Esophagus muscularis mucosa (tissue), 4 donors: Measurements from ENCODE around the gene EFNA1. TPM values are rescaled to one million over a fixed set of nuclear protein-coding genes. Genes with fewer than 3 reads are reported as not detected.
"Not testable (repeated sequence)": the region's sequence is repeated elsewhere in the genome, so short reads cannot be mapped to it uniquely, and the experiment has no call there.

ENCODE experiments used
- DNase-seq: peaks from one replicate; pipeline ENCODE4 v3.0.0-alpha.2; 2017; ENCODE audit errors: extremely low spot score
- H3K27ac ChIP-seq, 4 donors: fragments of 200-600 bp; sonication (generic); replicated peaks in 1 of 4; 1 replicate in 3 of 4; 2 replicates in 1 of 4; pipeline ENCODE4 v1.5.1; 2016 to 2019; ENCODE audit warnings: mild to moderate bottlenecking in 1 of 4
- H3K27me3 ChIP-seq, 4 donors: fragments of 200-600 bp; sonication (generic); one replicate each; pipeline versions ENCODE4 v1.5.1 to v1.6.0; 2016 to 2019
- H3K36me3 ChIP-seq, 4 donors: fragments of 200-600 bp; sonication (generic); one replicate each; pipeline ENCODE4 v1.5.1; 2016 to 2019
- H3K4me1 ChIP-seq, 4 donors: fragments of 200-600 bp; sonication (generic); one replicate each; pipeline ENCODE4 v1.5.1; 2016 to 2019
- H3K4me3 ChIP-seq, 4 donors: fragments of 200-600 bp; sonication (generic); 1 replicate in 2 of 4; 2 replicates in 2 of 4; pipeline ENCODE4 v1.5.1; 2016 to 2019; ENCODE audit warnings: mild to moderate bottlenecking in 4 of 4, moderate library complexity in 1 of 4
- H3K9me3 ChIP-seq, 4 donors: fragments of 200-600 bp; sonication (generic); 1 replicate in 3 of 4; 2 replicates in 1 of 4; pipeline ENCODE4 v1.5.1; 2016 to 2019
- EP300 ChIP-seq: sonication (generic); formaldehyde crosslinking; IDR thresholded peaks from one replicate; pipeline ENCODE4 v1.6.1; 2017; ENCODE audit warnings: antibody characterized with exemption
- POLR2A ChIP-seq: fragments of 450-650 bp; IDR thresholded peaks from one replicate; pipeline ENCODE4 v1.6.1; 2017; ENCODE audit warnings: antibody characterized with exemption, moderate library complexity, mild to moderate bottlenecking, low read depth
- POLR2AphosphoS5 ChIP-seq, 2 donors: sonication (generic); formaldehyde crosslinking; IDR thresholded peaks; one replicate each; pipeline ENCODE4 v1.6.1; 2017; ENCODE audit warnings: antibody characterized with exemption in 2 of 2
- WGBS: methylation state at CpG from one replicate; pipeline ENCODE4 v1.1.5; 2018; 5-methylcytosine and 5-hydroxymethylcytosine counted together
- intact Hi-C: fragments of 100-400 bp; cut with DNase I; formaldehyde crosslinking; loops from one replicate; pipeline ENCODE4 v1.15.1; 2023
- total RNA-seq, 4 donors: library from RNA; depleted of rRNA; stranded (reverse); fragments of >200 nt; gene quantifications; one replicate each; pipeline versions ENCODE4 v1.1.0 to v1.2.1, GENCODE V29; 2016
- TF ChIP-seq, protein P1 (sequence below), 3 experiments: fragments of 200-600 bp in 2 of 3; fragments of 450-650 bp in 1 of 3; sonication (generic) in 2 of 3; IDR thresholded peaks; one replicate each; pipeline ENCODE4 v1.5.1; 2017 to 2019; ENCODE audit warnings: antibody characterized with exemption in 3 of 3, mild to moderate bottlenecking in 2 of 3, moderate library complexity in 1 of 3

Gene EFNA1
- total RNA-seq, 4 donors from 2014 or later: 11.2 to 37.3 (median 27.5) TPM

DNA sequence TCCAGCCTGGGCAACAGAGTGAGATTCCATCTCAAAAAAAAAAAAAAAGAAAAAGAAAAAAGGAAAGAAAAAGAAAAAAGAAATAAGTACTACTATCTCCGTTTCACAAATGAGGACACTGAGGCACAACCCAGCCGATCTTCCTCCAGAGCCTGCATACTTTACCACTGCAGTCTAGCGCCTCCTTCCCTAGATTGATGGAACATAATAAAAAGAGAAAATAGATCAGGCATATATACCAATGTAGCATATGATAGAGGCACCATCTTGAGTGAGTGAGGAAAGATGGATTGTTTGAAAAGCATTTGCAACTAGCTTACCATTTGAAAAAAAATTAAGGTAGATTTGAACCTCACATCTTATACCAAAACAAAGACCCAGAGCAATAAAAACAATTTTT is 17.8 kb downstream of the EFNA1 start:
- no peaks in the 10 kb centered on the region for H3K9me3 ChIP-seq
- H3K27ac ChIP-seq: no peak overlapping the region
- peaks cover 1 to 3% (median 2%) of the 10 kb centered on the region in 4 donors for H3K4me1 ChIP-seq
- no peak overlapping the region for H3K4me3 ChIP-seq
- intact Hi-C loops: no loop called here
- H3K36me3 ChIP-seq: no peaks in the 10 kb centered on the region
- H3K27me3 ChIP-seq: peaks cover 0 to 12% (median 0%) of the 10 kb centered on the region in 4 donors
- DNase-seq: no peak
- 86% methylated on average over 3 of the region's 3 CpGs for WGBS
- TF ChIP-seq POLR2A (no peak), EP300 (no peak), POLR2AphosphoS5 (IDR thresholded peaks at IDR 0.05) (no peak)
- TF ChIP-seq, protein P1, sequence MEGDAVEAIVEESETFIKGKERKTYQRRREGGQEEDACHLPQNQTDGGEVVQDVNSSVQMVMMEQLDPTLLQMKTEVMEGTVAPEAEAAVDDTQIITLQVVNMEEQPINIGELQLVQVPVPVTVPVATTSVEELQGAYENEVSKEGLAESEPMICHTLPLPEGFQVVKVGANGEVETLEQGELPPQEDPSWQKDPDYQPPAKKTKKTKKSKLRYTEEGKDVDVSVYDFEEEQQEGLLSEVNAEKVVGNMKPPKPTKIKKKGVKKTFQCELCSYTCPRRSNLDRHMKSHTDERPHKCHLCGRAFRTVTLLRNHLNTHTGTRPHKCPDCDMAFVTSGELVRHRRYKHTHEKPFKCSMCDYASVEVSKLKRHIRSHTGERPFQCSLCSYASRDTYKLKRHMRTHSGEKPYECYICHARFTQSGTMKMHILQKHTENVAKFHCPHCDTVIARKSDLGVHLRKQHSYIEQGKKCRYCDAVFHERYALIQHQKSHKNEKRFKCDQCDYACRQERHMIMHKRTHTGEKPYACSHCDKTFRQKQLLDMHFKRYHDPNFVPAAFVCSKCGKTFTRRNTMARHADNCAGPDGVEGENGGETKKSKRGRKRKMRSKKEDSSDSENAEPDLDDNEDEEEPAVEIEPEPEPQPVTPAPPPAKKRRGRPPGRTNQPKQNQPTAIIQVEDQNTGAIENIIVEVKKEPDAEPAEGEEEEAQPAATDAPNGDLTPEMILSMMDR (IDR thresholded peaks at IDR 0.05): no peak

DNA sequence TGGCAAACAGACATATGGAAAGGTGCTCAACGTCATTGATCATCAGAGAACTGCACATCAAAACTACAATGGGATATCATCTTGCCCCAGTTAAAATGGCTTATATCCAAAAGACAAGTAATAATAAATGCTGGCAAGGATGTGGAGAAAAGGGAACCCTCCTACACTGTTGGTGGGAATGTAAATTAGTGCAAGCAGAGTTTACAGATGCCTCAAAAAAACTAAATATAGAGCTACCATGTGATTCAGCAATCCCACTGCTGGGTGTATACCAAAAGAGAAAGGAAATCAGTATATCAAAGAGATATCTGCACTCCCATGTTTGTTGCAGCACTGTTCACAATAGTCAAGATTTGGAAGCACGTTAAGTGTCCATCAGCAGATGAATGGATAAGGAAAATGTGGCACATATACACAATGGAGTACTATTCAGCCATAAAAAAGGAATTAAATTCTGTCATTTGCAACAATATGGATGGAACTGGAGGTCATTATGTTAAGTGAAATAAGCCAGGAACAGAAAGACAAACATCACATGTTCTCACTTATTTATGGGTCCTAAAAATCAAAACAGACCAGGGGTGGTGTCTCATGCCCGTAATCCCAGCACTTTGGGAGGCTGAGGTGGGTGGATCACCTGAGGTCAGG is 28.4 kb downstream of the EFNA1 start:
- H3K27me3 ChIP-seq, H3K4me1 ChIP-seq, DNase-seq, H3K9me3 ChIP-seq, H3K27ac ChIP-seq, H3K4me3 ChIP-seq, H3K36me3 ChIP-seq, intact Hi-C loops: not testable (repeated sequence)
- 67% methylated on average over 3 of the region's 3 CpGs for WGBS

DNA sequence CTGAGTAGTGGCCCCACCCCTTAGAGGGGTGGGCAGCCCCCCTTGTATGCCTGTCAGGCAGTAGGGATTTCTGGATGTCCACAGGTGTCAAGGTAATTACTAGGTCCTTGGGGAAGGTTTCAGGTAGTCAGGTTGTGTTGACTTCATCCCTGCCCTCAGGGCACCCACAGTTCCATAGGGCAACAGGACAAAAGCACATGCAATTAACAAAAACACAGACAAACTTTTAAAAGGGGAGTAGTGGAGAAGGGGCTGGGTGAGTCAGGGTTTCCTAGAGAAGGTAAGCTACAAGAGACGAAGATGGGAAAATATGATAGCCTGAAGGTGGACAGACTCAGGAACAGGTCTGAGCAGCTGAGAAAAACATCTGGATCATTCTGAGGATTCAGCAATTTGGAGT is 31.3 kb downstream of the EFNA1 start:
- no peak overlapping the region for H3K27ac ChIP-seq
- no peaks in the 10 kb centered on the region for H3K27me3 ChIP-seq
- H3K4me3 ChIP-seq: no peak overlapping the region
- intact Hi-C loops: no loop called here
- H3K4me1 ChIP-seq: no peaks in the 10 kb centered on the region
- WGBS: 81% methylated on average over 1 of the region's 1 CpG
- no peaks in the 10 kb centered on the region for H3K36me3 ChIP-seq
- TF ChIP-seq POLR2AphosphoS5 (IDR thresholded peaks at IDR 0.05): no peak
- no peak for TF ChIP-seq EP300
- no peak for TF ChIP-seq POLR2A
- TF ChIP-seq, protein P1 (IDR thresholded peaks at IDR 0.05): no peak
- H3K9me3 ChIP-seq: no peaks in the 10 kb centered on the region
- DNase-seq: no peak

DNA sequence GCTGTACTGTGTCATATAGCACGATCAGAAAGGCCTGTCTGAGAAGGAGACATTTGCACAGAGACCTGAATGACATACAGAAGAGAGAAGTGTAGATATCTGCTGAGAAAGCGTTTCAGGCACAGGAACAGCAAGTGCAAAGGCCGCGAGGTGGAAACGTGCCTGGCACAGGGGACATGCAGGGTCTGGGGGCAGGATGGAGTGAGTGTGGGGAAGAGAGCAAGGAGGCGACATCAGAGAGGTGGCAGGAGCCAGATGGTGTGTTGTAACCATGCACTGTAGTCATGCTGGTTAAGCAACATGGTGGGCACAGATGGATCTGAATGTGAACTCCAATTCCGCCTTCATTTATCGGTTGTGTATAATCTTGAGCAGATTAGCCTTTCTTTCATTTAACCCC is 32.5 kb downstream of the EFNA1 start:
- TF ChIP-seq, protein P1 (IDR thresholded peaks at IDR 0.05): no peak
- TF ChIP-seq POLR2AphosphoS5 (IDR thresholded peaks at IDR 0.05): no peak
- TF ChIP-seq POLR2A: no peak
- no peak for TF ChIP-seq EP300
- Histone ChIP-seq H3K9me3 (no peaks in the 10 kb centered on the region), H3K36me3 (no peaks in the 10 kb centered on the region), H3K4me3 (no peak overlapping the region), H3K27me3 (no peaks in the 10 kb centered on the region), H3K27ac (no peak overlapping the region), H3K4me1 (no peaks in the 10 kb centered on the region)
- DNase-seq: no peak
- 78% methylated on average over 8 of the region's 8 CpGs for WGBS
- intact Hi-C loops: no loop called here

DNA sequence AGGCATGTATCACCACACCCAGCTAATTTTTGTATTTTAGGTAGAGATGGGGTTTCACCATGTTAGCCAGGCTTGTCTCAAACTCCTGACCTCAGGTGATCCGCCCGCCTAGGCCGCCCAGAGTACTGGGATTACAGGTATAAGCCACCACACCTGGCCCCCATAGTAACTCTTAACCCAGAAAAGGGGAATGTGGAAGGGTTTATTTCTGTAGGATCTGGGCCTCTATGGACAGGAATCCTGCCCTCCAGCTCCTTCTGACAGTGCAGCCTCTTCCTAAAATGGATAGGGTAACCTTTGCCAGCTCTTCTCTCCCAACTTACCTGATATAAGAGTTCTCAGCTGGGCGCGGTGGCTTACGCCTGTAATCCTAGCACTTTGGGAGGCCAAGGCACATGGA is 35.0 kb downstream of the EFNA1 start:
- H3K27ac ChIP-seq, H3K9me3 ChIP-seq, intact Hi-C loops, DNase-seq, H3K4me3 ChIP-seq, H3K27me3 ChIP-seq, H3K36me3 ChIP-seq: not testable (repeated sequence)
- H3K4me1 ChIP-seq: peaks cover 11 to 22% (median 17%) of the 10 kb centered on the region in 4 donors
- 96% methylated on average over 6 of the region's 6 CpGs for WGBS

DNA sequence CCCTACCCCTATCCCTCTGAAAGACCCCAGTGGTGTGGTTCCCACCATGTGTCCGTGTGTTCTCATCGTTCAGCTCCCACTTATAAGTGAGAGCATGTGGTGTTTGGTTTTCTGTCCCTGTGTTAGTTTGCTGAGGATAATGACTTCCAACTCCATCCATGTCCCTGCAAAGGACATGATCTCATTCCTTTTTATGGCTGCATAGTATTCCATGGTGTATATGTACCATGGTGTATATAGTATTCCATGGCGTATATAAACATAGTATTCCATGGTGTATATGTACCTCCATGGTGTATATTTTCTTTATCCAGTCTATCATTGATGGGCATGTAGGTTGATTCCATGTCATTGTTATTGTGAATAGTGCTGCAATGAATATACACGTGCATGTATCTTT is 36.1 kb downstream of the EFNA1 start:
- DNase-seq, H3K27me3 ChIP-seq, H3K36me3 ChIP-seq, H3K4me3 ChIP-seq, H3K27ac ChIP-seq, H3K9me3 ChIP-seq, intact Hi-C loops: not testable (repeated sequence)
- WGBS: 95% methylated on average over 4 of the region's 4 CpGs
- H3K4me1 ChIP-seq: peaks cover 16 to 29% (median 22%) of the 10 kb centered on the region in 4 donors

DNA sequence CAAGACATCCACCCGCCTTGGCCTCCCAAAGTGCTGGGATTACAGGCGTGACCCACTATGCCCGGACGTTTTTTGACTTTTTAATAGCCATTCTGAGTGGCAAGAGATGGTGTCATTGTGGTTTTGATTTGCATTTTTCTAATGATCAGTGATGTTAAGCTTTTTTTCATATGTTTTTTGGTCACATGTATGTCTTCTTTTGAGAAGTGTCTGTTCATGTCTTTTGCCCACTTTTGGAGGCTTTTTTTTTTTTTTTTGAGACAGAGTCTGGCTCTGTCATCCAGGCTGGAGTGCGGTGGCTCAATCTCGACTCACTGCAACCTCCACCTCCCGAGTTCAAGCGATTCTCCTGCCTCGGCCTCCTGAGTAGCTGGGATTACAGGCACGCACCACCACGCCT is 36.9 kb downstream of the EFNA1 start:
- H3K4me1 ChIP-seq: peaks cover 16 to 29% (median 22%) of the 10 kb centered on the region in 4 donors
- H3K9me3 ChIP-seq, intact Hi-C loops, H3K27ac ChIP-seq, DNase-seq, H3K27me3 ChIP-seq, H3K4me3 ChIP-seq: not testable (repeated sequence)
- 93% methylated on average over 11 of the region's 11 CpGs for WGBS
- peaks cover 0 to 12% (median 9%) of the 10 kb centered on the region in 4 donors for H3K36me3 ChIP-seq
